Measurements from ENCODE around the gene PRSS53. TPM values are rescaled to one million over a fixed set of nuclear protein-coding genes. Genes with fewer than 3 reads are reported as not detected.

Gene PRSS53
- total RNA-seq, 1 donor from 2014 or later = 4.4 TPM

DNA sequence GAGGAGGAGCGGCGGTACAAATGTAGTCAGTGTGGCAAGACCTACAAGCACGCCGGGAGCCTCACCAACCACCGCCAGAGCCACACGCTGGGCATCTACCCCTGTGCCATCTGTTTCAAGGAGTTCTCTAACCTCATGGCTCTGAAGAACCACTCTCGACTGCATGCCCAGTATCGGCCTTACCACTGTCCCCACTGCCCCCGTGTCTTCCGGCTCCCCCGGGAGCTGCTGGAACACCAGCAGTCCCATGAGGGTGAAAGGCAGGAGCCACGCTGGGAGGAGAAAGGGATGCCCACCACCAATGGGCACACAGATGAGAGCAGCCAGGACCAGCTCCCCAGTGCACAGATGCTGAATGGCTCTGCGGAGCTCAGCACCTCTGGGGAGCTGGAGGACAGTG is 11.7 kb downstream of the PRSS53 start:
- no peak overlapping the region for H3K4me3 Mint-ChIP-seq
- no peak overlapping the region for H3K27ac Mint-ChIP-seq (ENCODE audit: unreplicated experiment)
- H3K4me1 Mint-ChIP-seq = peaks cover 16% of the 10 kb centered on the region
- no peaks in the 10 kb centered on the region for H3K9me3 Mint-ChIP-seq
- no peaks in the 10 kb centered on the region for H3K27me3 Mint-ChIP-seq (ENCODE audit: low read depth)
- TF ChIP-seq, protein P1, sequence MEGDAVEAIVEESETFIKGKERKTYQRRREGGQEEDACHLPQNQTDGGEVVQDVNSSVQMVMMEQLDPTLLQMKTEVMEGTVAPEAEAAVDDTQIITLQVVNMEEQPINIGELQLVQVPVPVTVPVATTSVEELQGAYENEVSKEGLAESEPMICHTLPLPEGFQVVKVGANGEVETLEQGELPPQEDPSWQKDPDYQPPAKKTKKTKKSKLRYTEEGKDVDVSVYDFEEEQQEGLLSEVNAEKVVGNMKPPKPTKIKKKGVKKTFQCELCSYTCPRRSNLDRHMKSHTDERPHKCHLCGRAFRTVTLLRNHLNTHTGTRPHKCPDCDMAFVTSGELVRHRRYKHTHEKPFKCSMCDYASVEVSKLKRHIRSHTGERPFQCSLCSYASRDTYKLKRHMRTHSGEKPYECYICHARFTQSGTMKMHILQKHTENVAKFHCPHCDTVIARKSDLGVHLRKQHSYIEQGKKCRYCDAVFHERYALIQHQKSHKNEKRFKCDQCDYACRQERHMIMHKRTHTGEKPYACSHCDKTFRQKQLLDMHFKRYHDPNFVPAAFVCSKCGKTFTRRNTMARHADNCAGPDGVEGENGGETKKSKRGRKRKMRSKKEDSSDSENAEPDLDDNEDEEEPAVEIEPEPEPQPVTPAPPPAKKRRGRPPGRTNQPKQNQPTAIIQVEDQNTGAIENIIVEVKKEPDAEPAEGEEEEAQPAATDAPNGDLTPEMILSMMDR (conservative IDR thresholded peaks at IDR 0.05) = no peak
- H3K36me3 Mint-ChIP-seq (ENCODE audit: low read depth) = peaks cover 11% of the 10 kb centered on the region
- no peak for DNase-seq (ENCODE audit: low read depth, low spot score)

DNA sequence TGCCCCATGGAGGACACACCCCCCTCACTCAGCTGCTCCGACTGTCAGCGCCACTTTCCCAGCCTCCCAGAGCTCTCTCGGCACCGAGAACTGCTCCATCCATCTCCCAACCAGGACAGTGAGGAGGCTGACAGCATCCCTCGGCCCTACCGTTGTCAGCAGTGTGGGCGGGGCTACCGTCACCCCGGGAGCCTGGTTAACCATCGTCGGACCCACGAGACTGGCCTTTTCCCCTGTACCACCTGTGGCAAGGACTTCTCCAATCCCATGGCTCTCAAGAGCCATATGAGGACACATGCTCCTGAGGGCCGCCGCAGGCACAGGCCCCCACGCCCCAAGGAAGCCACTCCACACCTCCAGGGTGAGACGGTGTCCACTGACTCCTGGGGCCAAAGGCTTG is 12.4 kb downstream of the PRSS53 start:
- TF ChIP-seq, protein P1 (conservative IDR thresholded peaks at IDR 0.05) = no peak
- Mint-ChIP-seq H3K27ac (ENCODE audit: unreplicated experiment) (no peak overlapping the region), H3K27me3 (ENCODE audit: low read depth) (no peaks in the 10 kb centered on the region), H3K9me3 (no peaks in the 10 kb centered on the region), H3K4me1 (peaks cover 23% of the 10 kb centered on the region), H3K4me3 (peak overlapping the region; percentile 65), H3K36me3 (ENCODE audit: low read depth) (peaks cover 11% of the 10 kb centered on the region)
- no peak for DNase-seq (ENCODE audit: low read depth, low spot score)

GRCh38 chr16:31074814-31075183 is 13.9 kb downstream of the PRSS53 start:
- TF ChIP-seq, protein P1 (conservative IDR thresholded peaks at IDR 0.05) = no peak
- H3K4me3 Mint-ChIP-seq = peak overlapping the region; percentile 94
- H3K27me3 Mint-ChIP-seq (ENCODE audit: low read depth) = no peaks in the 10 kb centered on the region
- peaks cover 23% of the 10 kb centered on the region for H3K4me1 Mint-ChIP-seq
- no peak for DNase-seq (ENCODE audit: low read depth, low spot score)
- H3K36me3 Mint-ChIP-seq (ENCODE audit: low read depth) = peaks cover 8% of the 10 kb centered on the region
- H3K27ac Mint-ChIP-seq (ENCODE audit: unreplicated experiment) = peak overlapping the region; percentile 98
- H3K9me3 Mint-ChIP-seq = no peaks in the 10 kb centered on the region

- H3K27ac Mint-ChIP-seq (ENCODE audit: unreplicated experiment) = peak within 1 kb of the TSS; percentile 100
- DNase-seq (ENCODE audit: low read depth, low spot score) = peak; percentile 92
- TF ChIP-seq, protein P1 (conservative IDR thresholded peaks at IDR 0.05) = no peak
- no peaks in the 10 kb centered on the region for H3K9me3 Mint-ChIP-seq
- no peaks in the 10 kb centered on the region for H3K27me3 Mint-ChIP-seq (ENCODE audit: low read depth)
- H3K36me3 Mint-ChIP-seq (ENCODE audit: low read depth) = peaks cover 5% of the 10 kb centered on the region
- H3K4me3 Mint-ChIP-seq = peak within 1 kb of the TSS; percentile 100
- H3K4me1 Mint-ChIP-seq = peaks cover 23% of the 10 kb centered on the region
Measured at GRCh38 chr16:31073970-31074813, 14.6 kb downstream of the PRSS53 start, which contains the start of the genes ZNF646 and ZNF668. Gene ZNF646, plus strand, starts transcription at chr16:31074422. Its CDS starts 1,903 bp downstream, at chr16:31076325. Gene ZNF668, minus strand, starts transcription at chr16:31074240. Its CDS starts 9,781 bp downstream, at chr16:31064459.

GRCh38 chr16:31073142-31073969 is 15.4 kb downstream of the PRSS53 start:
- DNase-seq (ENCODE audit: low read depth, low spot score) = peak; percentile 81
- H3K4me1 Mint-ChIP-seq = peaks cover 23% of the 10 kb centered on the region
- H3K4me3 Mint-ChIP-seq = peak overlapping the region; percentile 100
- no peaks in the 10 kb centered on the region for H3K9me3 Mint-ChIP-seq
- TF ChIP-seq, protein P1 (conservative IDR thresholded peaks at IDR 0.05) = no peak
- H3K27ac Mint-ChIP-seq (ENCODE audit: unreplicated experiment) = peak overlapping the region; percentile 100
- H3K27me3 Mint-ChIP-seq (ENCODE audit: low read depth) = no peaks in the 10 kb centered on the region
- H3K36me3 Mint-ChIP-seq (ENCODE audit: low read depth) = peaks cover 5% of the 10 kb centered on the region
